HCEC 1CT (cell line): ENCODE results near the gene ZNF778.
A peak's percentile ranks its signal among the peaks of the same experiment; 100 is the strongest.
"Not testable (repeated sequence)": the region's sequence is repeated elsewhere in the genome, so short reads cannot be mapped to it uniquely, and the experiment has no call there.

Source experiments
- DNase-seq: peaks from one replicate; pipeline ENCODE4 v3.0.0-alpha.2; 2017

ZNF778 gene

DNA sequence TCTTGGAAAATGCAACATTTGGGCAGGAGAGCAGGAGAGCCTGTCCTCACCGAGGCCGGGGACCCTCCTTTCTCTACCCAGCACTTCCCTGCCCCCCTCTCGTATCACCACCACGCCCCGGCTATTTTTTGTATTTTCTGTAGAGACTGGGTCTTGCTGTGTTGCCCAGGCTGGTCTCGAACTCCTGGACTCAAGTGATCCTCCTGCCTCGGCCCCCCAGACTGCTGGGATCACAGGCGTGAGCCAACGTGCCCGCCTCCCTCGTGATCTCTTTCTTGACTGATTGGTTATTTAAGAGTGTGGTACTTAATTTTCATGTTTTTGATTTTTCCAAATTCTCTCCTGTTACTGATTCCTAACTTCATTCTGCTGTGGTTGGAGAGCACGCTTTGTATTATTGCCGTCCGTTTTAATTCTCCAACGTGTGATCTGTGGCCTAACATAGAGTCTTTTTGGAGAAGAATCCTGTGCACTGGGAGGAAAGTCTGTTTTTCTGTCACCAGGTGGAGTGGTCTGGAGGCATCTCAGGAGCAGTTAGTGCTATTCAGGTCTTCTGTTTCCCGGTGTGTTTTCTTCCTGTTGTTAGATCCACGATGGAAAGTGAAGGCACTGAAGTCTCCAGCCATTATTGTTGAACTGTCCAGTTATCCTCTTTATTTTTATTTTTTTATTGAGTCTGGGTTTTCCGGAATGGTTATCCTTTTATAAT is 40.4 kb downstream of the ZNF778 start:
- DNase-seq, result no peak

DNA sequence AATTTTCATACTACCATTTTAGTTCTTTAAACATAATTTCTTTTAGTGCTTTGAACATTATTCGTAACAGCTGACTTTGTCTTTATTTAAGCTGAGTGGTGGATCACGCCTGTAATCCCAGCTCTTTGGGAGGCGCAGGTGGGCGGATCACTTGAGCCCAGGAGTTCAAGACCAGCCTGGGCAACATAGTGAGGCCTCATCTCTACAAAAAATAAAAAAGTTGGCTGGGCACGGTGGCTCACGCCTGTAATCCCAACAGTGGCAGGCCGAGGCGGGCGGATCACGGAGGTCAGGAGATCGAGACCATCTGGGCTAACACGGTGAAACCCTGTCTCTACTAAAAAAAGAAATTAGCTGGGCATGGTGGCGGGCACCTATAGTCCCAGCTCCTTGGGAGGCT is 42.4 kb downstream of the ZNF778 start:
- DNase-seq, result not testable (repeated sequence)

DNA sequence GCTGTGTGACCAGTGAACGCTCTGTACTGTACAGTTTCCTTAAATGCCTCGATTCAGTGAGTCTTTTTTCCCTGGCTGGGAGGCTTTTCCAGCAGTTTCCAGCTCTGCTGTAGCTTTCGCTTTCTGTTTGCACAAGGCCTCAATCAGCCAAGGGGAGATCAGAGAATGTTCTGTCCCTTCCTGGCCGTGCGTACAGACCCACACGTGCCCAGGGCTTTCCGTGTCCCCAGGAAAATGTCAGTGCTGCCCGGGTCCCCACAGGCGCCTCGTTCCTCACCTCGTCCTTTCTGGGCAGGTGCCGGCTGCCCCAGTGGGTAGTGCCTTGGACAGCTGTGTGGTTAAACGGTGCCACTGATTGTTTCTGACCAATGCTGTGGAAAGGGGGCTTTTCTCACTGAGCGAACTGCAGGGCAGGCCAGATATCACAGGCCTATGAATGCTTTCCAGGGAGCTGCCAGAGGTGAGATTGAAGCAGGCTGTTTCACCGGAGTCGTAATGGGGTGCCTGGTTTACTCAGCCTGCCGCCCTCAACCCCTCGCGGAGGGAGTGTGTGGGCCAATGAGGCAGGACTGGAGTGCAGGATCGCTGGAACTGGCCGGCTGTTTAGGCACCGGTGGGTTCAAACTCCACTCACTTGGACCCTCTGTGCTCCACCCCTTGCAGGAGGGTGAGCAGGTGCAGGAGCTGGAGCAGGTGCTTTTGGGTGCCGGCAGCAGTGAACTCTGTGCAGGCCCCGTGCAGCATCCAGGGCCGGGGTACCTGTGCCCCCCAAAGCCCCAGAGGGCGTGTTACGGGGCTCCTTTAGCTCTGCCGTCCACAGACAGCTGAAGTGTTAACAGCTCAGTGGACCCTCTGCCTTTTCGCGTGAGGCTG is 44.4 kb downstream of the ZNF778 start:
- DNase-seq, result no peak

DNA sequence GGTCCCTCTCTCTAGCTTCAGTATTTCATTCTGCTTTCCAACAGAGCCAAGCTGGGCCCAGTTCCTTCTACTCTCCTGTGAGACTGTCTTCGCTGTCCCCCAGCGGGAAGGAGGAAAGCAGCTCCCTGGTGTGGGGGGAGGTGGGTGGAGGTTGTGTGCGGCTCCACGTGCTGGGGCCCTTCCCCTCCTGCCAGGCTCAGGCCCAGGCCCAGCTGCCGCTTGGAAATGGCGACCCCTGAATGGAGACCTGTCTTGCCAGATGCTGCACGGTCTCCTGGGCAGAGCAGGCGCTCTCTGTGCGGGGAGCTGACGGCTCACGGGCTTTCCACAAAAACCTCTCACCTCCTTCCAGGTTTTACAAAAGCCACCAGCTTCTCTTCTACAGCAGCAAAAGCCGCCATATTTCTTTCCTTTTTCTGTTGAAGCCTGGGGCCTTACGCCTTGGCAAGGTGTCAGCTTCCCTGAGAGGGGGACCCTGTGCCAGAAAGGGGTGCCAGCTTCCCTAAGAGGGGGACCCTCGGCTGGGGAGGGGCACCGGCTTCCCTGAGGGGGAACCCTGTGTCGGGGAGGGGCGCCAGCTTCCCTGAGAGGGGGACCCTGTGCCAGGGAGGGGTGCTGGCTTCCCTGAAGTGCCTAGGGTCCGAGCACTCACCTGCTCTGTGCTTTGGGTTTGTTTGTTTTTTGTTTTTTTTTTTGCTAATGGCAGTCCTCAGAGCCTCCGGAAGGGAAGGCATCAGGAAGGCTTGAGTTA is 47.5 kb downstream of the ZNF778 start:
- no peak for DNase-seq

DNA sequence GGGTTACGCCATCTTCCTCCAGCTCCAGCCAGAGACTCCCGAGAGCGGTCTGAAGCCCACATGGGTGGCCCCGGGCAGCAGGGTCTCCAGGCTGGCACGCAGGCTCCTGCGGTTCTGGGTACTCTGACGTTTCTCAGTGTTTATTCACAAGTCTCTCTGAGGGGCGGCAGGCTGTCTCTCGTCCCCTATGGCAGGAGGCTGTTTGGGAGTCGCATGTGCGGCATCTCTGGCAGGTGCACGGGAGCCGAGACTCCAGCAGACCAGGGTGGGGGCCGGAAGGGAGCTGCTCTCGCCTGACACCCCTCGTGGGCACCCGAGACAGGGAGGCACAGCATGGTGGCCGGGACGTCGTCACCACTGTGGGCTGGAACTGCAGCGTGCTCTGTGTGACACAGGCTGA is 48.1 kb downstream of the ZNF778 start:
- no peak for DNase-seq

DNA sequence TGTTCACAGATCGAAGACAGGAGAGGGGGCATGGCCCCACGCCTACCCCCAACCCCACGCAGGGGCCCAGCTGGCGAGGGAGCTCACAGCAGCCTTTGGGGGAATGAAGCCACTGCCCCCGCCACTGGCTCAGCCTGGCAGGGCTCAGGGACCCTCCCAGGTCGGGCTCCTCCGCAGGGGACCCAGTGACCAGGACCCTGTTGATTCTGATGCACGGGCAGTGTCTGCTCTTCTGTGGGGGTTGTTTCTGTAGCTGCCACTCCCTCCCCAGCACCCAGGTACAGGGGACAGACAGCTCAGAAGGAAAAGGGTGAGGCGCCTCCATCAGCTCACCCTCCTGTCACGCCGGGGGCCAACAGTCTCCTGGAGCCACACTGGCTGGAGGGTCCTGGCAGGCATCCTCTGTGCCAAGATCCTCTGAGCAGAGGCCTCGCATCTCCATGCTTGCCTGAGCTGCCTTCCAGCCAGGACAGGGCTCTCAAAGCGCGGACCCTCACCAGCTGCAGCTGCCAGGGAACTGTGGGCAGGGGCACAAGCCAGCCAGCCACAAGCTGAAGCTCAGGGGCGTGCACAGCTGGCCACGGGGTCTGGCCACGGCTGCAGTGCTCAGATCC is 49.1 kb downstream of the ZNF778 start:
- DNase-seq, result no peak

DNA sequence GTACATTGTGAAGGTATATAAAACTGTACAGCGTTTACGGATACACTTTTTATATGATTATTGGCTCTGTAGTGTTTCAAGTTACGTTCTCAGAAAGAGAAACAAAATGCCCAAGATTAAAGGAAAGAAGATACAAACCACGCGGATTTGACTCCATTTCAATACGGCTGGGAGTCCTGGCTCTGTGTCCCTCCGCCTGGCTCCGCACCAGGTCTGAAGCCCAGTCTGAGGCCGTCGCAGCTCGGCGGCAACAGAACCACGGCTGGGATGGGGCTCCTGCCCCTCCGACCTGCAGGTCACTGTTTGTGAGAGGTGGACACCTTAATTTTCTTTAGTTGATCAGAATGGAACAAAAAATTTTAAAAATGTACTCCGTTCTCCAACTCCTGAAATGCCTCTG is 50.2 kb downstream of the ZNF778 start:
- not testable (repeated sequence) for DNase-seq

DNA sequence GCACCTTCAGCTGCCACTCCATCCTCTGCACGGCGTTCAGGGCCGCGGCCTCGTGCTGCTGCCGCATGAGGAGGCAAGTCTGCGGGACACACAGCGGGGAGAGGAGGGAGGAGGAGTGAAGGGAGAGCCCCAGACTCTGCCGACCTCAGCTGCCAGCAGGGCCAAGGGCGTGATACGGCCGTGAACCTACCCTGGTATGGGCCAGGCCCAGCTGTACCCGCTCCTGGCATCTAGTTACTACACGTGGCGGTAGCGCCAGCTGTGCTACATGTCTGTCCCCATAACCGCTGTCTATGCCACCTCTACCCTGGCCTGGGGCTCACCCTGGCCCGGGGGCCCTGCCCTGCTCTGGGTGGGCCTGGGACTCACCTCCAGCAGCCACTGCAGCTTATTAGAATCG is 51.1 kb downstream of the ZNF778 start:
- DNase-seq, result no peak

DNA sequence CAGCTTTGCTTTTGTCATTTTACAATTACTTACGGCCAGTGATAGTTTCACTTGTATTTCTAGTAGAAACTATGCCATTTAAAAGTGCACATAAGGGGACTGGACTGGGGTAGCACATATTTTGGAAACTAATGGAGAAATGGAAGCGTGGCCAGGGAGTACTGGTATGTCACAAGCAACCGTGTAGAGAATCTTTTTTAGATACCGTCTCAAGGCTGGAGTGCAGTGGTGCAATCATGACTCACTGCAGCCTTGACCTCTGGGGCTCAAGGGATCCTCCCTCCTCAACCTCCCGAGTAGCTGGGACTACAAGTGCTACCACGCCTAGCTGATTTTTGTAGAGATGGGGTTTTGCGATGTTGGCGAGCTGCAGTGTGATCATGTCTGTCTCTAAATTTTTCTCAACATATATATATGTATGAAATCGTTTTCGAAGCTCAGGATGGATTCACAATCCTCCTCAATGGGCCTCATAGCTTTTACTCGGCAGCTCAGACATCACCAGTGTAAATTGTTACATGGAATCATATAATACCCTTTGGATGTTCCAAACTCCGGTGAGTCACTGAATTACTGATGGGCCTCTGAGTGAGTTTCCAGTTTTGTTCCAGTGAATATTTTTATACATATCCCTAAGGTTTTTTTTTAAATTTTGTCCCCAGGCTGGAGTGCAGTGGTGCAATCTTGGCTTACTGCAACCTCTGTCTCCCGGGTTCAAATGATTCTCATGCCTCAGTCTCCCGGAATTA is 51.7 kb downstream of the ZNF778 start:
- DNase-seq, result peak; percentile 66

DNA sequence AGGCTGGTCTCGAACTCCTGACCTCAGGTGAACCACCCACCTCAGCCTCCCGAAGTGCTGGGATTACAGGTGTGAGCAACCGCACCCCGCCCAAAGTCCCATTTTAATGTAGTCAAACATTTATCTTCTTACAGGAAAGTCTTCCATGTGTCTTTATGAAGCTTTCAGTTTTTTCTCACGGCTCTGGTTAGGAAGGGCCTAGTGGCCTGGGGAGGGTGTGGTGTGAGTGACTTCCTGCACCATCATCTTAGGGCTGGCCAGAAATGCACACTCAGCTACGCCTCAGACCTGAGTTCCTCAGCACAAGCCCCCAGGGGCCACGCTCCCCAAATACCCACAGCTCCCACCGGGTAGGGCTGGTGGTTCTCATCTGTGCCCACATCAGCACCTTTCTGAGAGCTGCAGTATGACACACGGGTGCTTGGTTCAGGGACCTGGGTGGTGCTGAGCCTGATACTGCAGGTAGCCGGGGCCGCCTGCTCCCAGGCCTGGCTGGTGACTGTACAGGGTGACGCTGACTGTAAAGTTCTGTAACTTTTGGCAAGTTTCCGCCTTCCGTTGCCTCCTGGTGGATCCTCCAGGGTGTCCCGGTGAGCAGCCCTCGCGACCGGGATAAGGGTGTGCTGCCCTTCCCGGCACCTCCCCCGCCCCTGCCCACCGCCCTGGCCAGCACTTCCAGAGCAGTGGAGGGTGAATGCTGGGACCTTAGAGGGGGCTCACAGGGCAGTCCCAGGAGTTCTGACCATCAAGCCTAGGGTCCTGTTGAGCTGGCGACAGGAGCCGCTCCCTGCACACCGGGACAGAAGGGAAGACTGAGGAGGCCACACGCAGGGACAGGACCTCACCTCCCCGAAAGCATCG is 52.5 kb downstream of the ZNF778 start:
- DNase-seq, result no peak

DNA sequence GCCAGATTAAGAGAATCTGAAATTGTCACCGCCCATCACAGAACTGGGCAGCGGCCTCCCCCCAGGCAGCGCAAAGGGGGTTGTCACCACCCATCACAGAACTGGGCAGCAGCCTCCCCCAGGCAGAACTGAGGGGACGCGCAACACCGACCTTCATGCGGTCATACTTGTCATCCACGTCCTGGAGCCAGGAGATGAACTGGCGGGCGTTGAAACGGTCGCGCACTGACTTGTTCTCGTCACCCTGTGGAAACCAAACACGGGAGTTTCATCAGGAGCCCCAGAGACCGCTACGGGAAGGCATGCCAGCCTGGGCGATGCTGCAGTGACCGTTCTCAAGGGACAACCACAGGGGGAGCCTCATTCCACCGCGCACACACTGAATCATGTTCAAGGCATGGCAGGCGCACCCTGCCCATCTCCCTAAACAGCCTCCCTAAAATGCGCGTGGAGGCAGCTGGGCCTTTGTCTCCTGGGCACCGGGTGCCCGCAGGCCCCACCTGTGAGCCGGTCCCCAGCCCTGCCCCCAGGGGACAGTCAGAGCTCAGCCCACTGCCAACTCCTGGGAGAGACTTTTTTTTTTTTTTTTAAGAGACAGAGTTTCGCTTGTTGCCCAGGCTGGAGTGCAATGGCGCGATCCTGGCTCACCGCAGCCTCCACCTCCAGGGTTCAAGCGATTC is 53.3 kb downstream of the ZNF778 start:
- no peak for DNase-seq

DNA sequence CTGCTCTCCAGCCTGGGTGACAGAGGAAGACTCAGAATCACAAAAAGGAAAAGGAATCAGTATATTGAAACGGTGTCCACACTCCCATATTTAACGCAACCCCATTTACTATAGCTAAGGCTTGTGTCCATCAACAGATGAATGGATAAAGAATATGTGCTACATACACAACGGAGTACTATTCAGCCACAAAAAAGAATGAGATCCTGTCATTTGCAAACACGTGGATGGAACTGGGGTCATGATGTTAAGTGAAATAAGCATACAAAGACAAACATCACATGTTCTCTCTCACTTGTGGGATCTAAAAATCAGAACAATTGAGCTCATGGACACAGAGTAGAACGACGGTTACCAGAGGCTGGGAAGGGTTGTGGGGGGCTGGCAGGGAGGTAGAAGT is 55.1 kb downstream of the ZNF778 start:
- DNase-seq, result no peak

DNA sequence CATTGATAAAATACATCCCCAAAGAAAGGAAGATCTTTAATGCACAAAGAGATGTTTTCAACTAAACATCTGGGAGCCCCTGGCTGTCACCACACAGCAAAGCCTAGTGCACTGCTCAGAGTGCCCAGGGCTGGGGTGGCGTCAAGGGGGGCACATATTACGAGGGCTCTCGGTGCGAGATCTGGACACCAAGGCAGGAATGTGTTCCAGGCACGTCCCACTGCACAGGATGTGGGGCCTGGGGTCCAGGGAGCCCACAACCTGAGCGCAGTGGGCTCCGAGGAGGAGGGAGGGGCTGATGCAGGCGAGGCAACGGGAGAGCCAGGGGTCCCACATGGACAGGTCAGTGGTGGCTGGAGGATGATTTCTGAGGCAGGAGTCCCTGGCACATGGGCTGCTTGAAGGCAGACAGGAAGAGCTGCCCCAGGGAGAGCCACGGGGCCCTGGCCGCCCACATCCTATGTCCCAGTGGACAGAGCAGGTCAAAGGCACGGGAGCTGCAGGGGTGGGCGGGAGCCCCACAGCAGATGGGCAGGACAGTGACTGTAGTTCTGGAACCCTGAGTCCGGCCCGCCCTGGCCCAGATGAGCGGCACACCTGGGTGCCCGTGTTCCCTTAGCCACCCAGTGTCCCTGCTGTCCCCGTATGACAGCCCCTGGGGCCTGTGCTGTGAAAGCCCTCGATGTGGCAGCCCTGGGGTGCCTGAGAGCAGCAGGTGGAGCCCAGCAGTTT is 56.4 kb downstream of the ZNF778 start:
- no peak for DNase-seq

DNA sequence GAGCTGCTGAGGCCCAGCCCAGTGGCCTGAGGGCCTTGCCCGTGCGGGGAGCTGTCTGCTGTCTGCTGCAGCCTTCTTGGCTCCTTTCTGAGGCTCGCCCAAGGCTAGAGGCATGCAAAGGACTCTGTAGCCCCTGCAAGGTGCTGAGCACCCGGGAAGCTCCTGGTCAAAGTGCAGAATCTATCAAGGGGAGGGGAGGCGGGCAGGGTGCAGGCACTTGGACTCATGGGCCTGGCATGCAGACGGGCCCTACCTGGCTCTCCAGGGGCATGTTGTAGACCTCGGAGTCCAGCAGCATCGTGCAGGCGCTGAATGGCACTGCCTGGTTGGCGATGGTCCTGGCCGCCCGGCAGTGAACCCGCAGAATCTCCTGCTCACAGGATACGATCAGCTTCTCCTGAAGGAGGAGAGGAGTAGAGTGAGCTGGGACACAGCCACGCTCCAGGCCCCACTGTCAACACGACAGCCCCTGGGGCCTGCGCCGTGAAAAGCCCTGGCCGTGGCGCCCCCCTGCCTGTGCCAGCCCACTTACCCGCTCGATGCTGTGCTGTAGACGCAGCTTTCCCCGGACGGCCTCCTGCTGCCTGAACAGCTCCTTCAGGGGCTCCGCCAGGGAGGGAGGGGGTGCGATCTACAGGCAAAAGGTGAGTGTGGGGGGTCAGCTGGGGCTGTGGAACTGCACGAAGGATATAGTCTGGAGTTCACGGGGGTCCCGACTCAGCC is 57.2 kb downstream of the ZNF778 start:
- DNase-seq, result no peak

DNA sequence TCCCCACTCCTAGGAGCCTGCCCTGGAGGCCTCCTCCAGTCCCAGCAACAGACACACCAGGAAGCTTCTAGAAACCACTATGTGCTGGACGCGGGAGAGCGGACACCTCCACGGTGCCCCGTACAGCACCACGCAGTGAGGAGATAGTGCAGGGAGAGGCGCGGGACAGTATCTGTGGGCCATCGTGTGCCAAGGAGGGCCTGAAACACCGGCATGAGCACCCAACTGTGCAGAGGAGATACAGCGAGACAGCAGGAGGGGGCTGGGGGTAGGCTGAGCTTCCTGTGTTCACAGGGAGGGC is 57.7 kb downstream of the ZNF778 start:
- DNase-seq, result no peak

DNA sequence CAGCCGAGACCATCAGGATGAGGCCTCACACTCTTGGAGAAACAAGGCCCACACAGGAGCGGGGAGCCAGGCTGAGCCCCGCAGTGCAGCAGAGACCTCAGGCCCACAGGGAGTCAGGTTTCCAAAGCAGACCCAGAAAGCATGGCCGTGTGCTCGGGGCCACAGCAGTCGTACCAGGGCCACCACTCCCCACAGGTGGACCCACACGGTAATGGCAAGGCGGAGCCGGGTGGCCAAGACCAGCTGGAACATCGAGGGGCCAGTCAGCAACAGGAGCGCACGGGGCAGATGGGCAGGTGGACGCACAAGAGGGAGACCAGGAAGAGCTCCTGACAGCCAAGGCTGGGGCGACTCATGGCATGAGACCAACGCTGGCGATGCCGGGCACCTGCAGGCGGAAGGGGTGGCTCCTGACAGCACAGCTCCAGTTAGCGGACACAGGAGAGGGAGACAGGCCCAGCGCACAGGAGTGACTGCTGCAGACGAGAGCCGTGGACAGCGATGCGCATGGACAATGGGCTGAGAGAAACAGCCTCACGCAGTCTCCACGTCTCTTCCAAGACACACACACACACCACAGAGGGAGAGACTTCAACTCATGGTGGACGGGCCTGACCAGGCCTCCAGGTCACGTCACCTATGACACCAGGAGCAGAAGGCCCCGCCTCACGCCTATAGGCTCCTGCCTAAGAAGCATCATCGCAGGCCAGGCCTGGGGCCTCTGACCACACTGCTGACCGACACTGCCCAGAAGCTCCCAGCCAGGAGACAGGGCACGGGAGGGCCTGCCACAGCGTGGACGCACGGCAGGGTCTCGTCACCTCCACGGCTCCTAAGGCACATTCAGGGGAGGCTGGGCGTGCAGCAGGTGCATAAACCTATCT is 58.6 kb downstream of the ZNF778 start:
- no peak for DNase-seq

DNA sequence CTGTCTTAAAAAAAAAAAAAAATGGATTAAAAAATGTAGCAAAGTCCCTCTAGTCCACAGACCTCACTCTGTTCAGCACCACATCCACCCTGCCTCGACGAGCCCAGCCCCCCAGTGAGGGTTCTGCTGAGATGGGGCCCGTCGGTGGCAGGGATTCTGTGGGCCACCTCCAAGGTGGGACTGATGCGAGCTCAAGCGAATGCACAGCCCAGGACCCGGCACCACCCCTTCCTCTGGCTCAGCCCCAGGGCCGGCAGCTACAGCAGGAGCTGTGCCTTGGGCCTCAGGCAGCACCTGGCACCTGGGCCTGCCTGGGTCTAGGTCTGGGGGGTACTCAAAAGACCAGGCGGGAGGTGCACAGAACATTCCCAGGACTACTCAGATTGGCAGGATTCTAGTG is 59.5 kb downstream of the ZNF778 start:
- DNase-seq, result no peak

DNA sequence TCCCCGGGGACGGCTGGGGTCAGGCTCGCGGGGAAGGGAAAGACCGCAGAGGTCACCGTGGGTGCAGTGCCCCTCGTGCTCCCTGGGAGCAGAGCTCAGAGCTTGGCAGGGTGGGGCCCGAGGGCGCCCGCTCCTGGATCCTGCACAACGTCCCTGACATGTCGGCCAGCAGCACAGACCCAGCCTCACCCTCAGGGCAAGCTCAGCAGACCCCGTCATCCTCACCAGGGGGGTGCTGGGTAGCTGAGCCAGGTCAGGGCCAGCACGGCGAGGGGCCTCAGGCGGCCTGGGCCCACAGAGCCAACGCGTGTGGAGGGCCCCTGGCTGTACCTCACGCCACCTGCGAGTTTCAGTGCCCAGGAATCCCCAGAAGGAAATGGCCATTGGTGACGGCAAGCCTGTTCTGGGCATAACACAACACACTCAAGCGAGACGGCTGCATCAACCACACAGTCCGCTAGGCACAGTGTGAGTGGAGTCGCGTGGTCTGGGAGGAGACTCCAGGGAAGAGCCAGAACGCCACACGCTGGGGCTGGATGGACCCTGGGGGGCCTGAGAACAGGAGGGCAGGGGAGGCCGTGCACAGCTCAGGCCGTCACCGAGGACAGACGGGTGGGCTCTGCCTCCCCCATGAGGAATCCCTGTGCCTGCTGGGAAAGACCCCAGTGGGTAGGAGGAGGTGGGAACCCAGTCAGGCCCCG is 60.3 kb downstream of the ZNF778 start:
- DNase-seq, result no peak
